ENCODE data around the gene PDE6B.

GRCh38 chr4:604131-604530 lies 21.2 kb upstream of the PDE6B start:
- TF ChIP-seq, protein P1, sequence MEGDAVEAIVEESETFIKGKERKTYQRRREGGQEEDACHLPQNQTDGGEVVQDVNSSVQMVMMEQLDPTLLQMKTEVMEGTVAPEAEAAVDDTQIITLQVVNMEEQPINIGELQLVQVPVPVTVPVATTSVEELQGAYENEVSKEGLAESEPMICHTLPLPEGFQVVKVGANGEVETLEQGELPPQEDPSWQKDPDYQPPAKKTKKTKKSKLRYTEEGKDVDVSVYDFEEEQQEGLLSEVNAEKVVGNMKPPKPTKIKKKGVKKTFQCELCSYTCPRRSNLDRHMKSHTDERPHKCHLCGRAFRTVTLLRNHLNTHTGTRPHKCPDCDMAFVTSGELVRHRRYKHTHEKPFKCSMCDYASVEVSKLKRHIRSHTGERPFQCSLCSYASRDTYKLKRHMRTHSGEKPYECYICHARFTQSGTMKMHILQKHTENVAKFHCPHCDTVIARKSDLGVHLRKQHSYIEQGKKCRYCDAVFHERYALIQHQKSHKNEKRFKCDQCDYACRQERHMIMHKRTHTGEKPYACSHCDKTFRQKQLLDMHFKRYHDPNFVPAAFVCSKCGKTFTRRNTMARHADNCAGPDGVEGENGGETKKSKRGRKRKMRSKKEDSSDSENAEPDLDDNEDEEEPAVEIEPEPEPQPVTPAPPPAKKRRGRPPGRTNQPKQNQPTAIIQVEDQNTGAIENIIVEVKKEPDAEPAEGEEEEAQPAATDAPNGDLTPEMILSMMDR (IDR thresholded peaks at IDR 0.05): no peak
- no peak for TF ChIP-seq ZFX (IDR thresholded peaks at IDR 0.05; ENCODE audit: borderline replicate concordance)
